ENCODE data around the gene GALNT8.
"Not testable (repeated sequence)": the region's sequence is repeated elsewhere in the genome, so short reads cannot be mapped to it uniquely, and the experiment has no call there.

GALNT8 gene

DNA sequence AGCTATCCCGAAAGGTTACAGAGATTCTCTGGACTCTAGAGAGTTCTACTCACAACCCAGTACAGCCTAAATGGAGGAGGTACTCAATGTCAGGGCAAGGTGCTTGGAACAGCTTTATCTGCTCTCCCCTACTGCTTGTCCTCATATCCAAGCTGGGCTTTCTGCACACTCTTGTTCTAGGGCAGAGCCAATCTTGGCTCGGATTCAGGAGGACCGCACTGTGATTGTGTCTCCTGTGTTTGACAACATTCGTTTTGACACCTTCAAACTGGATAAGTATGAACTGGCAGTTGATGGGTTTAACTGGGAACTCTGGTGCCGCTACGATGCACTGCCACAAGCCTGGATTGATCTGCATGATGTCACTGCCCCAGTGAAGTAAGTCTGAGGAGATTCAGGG is 25.0 kb downstream of the GALNT8 start:
- no peak for DNase-seq

- not testable (repeated sequence) for DNase-seq
Observed at GRCh38 chr12:4751654-4752053, 31.5 kb downstream of the GALNT8 start.

GRCh38 chr12:4762773-4763172 is 42.6 kb downstream of the GALNT8 start:
- no peak for DNase-seq

DNA sequence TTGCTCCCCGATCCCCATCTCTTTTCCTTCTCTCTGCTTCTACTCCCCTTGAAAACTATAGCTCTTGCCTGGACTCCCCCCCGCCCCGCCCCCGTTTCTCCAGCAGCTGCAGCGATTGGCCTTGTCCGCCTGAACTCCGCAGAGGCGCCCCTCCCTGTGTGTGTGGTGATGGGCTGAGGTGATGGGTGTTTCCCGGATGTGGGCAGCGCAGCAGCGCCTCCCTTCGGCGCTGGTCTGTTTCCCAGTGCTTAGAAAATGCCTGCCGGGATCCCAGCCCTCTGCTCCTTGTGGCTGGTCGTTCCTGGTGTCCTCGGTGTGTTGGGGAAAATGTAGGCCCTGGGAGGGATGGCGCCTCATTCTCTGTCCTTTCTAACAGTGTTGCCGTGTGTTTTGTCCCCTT is 43.3 kb downstream of the GALNT8 start:
- no peak for DNase-seq

GRCh38 chr12:4766445-4766844 is 46.2 kb downstream of the GALNT8 start:
- no peak for DNase-seq

DNA sequence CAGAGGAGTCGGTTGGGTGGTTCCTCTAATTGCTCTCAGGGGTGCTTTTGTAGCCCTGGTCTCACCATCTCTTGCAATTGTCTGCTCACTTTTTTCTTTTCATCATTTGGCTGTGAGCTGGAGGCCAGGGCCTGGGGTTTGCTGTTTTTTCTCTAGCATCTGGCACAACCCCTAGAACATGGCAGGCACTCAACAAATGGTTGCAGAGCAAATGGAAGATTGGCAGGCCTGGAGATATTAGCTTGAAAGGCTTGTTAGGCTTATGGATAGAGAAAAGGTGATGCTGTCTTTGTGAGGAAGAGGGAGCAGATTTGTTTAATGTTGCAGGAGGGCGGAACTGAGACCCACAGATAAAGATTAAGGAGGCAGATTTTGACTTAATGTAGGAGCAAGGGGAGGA is 47.0 kb downstream of the GALNT8 start:
- no peak for DNase-seq

DNA sequence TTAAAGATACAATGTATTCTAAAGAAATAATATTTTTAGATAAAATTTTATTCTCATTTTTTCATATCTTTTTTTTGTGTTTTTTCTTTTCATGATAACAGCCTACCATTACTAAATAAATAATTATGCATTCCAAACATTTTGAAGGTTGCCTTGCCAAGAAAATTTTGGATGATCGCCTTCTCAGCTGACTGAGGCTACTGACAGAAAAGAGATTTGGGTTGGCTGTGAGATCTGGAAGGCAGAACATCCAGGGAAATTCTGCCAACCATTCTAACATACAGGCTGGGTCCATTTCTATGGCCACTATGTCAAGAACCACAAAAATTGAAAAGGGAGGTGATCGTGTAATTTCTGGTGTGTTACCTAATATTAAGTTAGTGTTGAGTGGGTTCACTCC is 48.1 kb downstream of the GALNT8 start:
- no peak for DNase-seq

GRCh38 chr12:4769073-4769472 is 48.9 kb downstream of the GALNT8 start:
- DNase-seq: no peak

GRCh38 chr12:4771172-4771959 is 51.2 kb downstream of the GALNT8 start:
- DNase-seq: no peak

GRCh38 chr12:4771960-4772566 is 51.9 kb downstream of the GALNT8 start:
- DNase-seq: no peak

- no peak for DNase-seq
Observed at GRCh38 chr12:4775936-4776335, 55.7 kb downstream of the GALNT8 start.

GRCh38 chr12:4779749-4780148 is 59.5 kb downstream of the GALNT8 start:
- DNase-seq: no peak

DNA sequence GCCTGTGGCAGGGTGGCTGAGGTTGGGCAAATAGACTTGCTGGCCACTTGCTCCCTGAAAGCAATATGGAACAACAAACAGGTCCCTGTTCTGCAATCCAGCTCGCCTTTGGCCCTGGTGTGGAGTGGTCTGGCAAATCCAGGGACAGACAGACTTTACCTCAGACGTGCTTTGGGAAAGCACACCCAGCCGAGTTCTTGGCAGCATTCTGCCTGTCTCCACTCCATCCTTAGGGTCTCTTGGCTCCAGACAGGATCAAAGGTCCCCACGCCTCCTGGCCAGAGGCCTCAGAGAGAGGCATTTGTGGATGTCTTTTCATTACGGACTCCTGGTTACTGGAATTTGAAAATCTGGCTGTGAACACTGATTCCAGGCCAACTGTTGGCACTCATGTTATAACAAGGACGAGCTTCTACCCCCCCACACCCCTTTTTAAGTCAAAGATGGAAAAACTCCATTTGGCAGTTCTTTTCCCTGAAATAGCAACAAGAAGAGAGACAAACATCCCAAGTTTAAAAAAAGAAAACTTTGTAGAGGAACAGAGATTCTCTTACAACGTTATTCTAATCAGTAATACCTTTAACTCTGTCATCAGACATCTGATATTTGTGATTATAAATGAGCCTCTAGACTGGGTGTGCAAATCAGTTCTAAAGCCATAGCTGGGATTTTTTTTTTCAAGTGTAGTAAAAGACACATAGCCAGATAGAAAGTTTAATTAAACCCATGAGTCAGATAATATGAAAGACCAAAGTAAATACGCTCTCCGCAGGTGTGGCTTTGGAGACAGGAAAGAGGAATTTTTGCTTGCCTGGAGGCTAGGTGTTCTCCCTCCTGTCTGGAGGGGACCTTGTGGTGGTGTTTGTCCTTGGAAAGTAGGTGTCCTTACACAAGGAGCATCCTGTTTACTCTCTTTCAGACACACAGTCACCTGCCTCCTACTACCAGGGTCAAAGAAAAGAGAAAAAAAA is 60.7 kb downstream of the GALNT8 start:
- DNase-seq: no peak

GRCh38 chr12:4784404-4785054 is 64.3 kb downstream of the GALNT8 start:
- no peak for DNase-seq

- DNase-seq: no peak
Observed at GRCh38 chr12:4786795-4787194, 66.6 kb downstream of the GALNT8 start.

DNA sequence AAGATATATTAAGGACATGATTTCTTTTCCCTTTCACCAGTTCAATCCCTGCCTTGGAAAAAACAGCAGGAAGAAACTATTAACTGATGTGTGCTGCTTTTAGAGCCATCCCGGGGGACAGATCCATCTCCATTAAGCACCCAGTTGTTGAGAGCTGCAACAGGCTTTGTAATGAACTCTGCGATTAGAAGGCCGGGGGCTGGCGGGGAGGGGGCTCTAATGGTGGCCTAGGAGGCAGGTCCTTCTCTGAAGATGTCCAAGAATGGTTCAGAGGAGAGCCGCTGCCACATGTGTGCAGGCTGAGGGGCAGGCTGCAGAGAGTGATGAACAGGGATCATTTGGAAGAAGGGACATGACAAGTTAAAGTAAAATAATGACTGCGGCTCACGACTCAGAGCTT is 67.8 kb downstream of the GALNT8 start:
- no peak for DNase-seq

- no peak for DNase-seq
Observed at GRCh38 chr12:4789776-4790175, 69.6 kb downstream of the GALNT8 start.

DNA sequence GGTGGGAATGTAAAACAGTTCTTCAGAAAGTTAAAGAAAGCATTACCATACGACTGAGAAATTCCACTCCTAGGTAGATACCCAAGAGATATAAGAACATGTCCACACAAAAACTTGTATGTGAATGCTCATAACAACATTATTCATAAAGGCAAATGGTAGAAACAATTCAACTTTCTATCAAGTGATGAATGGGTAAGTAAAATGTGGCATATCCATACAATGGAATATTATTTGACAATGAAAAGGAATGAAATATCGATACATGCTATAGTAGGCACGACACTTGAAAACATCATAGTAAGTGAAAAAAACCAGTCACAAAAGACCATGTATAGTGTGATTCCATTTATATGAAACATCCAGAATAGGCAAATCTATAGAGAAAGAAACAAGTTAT is 71.3 kb downstream of the GALNT8 start:
- DNase-seq: no peak

GRCh38 chr12:4794491-4794890 is 74.3 kb downstream of the GALNT8 start:
- no peak for DNase-seq

DNA sequence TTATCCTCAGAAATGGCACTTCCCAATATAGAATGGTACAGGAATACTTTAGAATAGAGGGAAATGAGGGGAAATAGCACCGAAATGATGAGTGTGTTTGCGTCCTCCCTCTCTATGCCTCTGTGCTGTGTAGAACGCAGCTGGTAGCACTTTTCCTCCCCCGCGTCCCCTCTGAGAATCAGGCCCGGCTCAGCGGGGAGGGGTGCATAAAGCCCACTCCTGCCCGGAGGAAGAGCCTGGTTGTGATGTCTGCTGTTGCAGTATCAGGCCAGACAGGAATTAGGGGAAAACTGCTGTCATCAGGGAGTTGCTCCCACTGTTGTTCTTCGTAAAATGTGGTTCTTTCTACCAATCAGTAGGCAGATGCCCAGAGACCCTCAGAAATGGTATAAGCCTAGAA is 76.0 kb downstream of the GALNT8 start:
- no peak for DNase-seq

GRCh38 chr12:4796694-4797482 is 76.7 kb downstream of the GALNT8 start:
- no peak for DNase-seq

GRCh38 chr12:4800555-4800954 is 80.4 kb downstream of the GALNT8 start:
- DNase-seq: no peak
